Activated CD8-positive, alpha-beta memory T cell treated with anti-CD3 and anti-CD28 coated beads, Interleukin-2, amount 50 U/mL, for 1 hour (primary cell): ENCODE measurements around the gene TLE4.

ENCODE experiments used
- DNase-seq: peaks from one replicate; pipeline ENCODE4 v3.0.0-alpha.2; 2020; ENCODE audit errors: extremely low read depth

Gene TLE4

GRCh38 chr9:79663878-79664277 is 92.1 kb downstream of the TLE4 start:
- DNase-seq: no peak

GRCh38 chr9:79664375-79664831 is 92.6 kb downstream of the TLE4 start:
- DNase-seq: no peak

GRCh38 chr9:79665369-79665768 is 93.6 kb downstream of the TLE4 start:
- no peak for DNase-seq

GRCh38 chr9:79665931-79666330 is 94.2 kb downstream of the TLE4 start:
- no peak for DNase-seq

- no peak for DNase-seq
Measured at GRCh38 chr9:79667120-79667519, 95.4 kb downstream of the TLE4 start.

- no peak for DNase-seq
Measured at GRCh38 chr9:79667817-79668436, 96.2 kb downstream of the TLE4 start.

- no peak for DNase-seq
Measured at GRCh38 chr9:79668956-79669355, 97.2 kb downstream of the TLE4 start.

- DNase-seq: no peak
Measured at GRCh38 chr9:79670269-79670961, 98.7 kb downstream of the TLE4 start.

GRCh38 chr9:79671558-79671957 is 99.8 kb downstream of the TLE4 start:
- no peak for DNase-seq

- DNase-seq: no peak
Measured at GRCh38 chr9:79672236-79672635, 100.5 kb downstream of the TLE4 start.

- DNase-seq: no peak
Measured at GRCh38 chr9:79672891-79673290, 101.1 kb downstream of the TLE4 start.

- DNase-seq: no peak
Measured at GRCh38 chr9:79673614-79674013, 101.8 kb downstream of the TLE4 start.

- no peak for DNase-seq
Measured at GRCh38 chr9:79674052-79674777, 102.5 kb downstream of the TLE4 start.

- DNase-seq: no peak
Measured at GRCh38 chr9:79681576-79681975, 109.8 kb downstream of the TLE4 start.

- no peak for DNase-seq
Measured at GRCh38 chr9:79682076-79682736, 110.4 kb downstream of the TLE4 start.

- DNase-seq: no peak
Measured at GRCh38 chr9:79684059-79684458, 112.3 kb downstream of the TLE4 start.

- no peak for DNase-seq
Measured at GRCh38 chr9:79684711-79685575, 113.2 kb downstream of the TLE4 start.

- no peak for DNase-seq
Measured at GRCh38 chr9:79685577-79685976, 113.8 kb downstream of the TLE4 start.

GRCh38 chr9:79686381-79687130 is 114.8 kb downstream of the TLE4 start:
- DNase-seq: no peak

- no peak for DNase-seq
Measured at GRCh38 chr9:79687131-79687447, 115.3 kb downstream of the TLE4 start.

- DNase-seq: no peak
Measured at GRCh38 chr9:79688363-79688762, 116.6 kb downstream of the TLE4 start.
